ENCODE results near the gene DOCK2.

DOCK2 gene

GRCh38 chr5:169886033-169886432 lies 249.0 kb downstream of the DOCK2 start:
- TF ChIP-seq CTCF (IDR thresholded peaks at IDR 0.05; ENCODE audit: low read depth, low read length, missing control alignments): no peak
- H3K4me3 ChIP-seq (replicated peaks; ENCODE audit: low read depth, low read length): no peak overlapping the region
- DNase-seq (ENCODE audit: extremely low read depth, low read depth): no peak

GRCh38 chr5:169886677-169887076 lies 249.6 kb downstream of the DOCK2 start:
- H3K4me3 ChIP-seq (replicated peaks; ENCODE audit: low read depth, low read length): no peak overlapping the region
- DNase-seq (ENCODE audit: extremely low read depth, low read depth): no peak
- TF ChIP-seq CTCF (IDR thresholded peaks at IDR 0.05; ENCODE audit: low read depth, low read length, missing control alignments): no peak

- H3K4me3 ChIP-seq (replicated peaks; ENCODE audit: low read depth, low read length): no peak overlapping the region
- DNase-seq (ENCODE audit: extremely low read depth, low read depth): no peak
- TF ChIP-seq CTCF (IDR thresholded peaks at IDR 0.05; ENCODE audit: low read depth, low read length, missing control alignments): no peak
Observed at GRCh38 chr5:169889572-169889971, 252.5 kb downstream of the DOCK2 start.

GRCh38 chr5:169893010-169893409 lies 255.9 kb downstream of the DOCK2 start:
- TF ChIP-seq CTCF (IDR thresholded peaks at IDR 0.05; ENCODE audit: low read depth, low read length, missing control alignments): no peak
- DNase-seq (ENCODE audit: extremely low read depth, low read depth): no peak
- no peak overlapping the region for H3K4me3 ChIP-seq (replicated peaks; ENCODE audit: low read depth, low read length)

- DNase-seq (ENCODE audit: extremely low read depth, low read depth): no peak
- no peak for TF ChIP-seq CTCF (IDR thresholded peaks at IDR 0.05; ENCODE audit: low read depth, low read length, missing control alignments)
- no peak overlapping the region for H3K4me3 ChIP-seq (replicated peaks; ENCODE audit: low read depth, low read length)
Observed at GRCh38 chr5:169893571-169893970, 256.5 kb downstream of the DOCK2 start.

GRCh38 chr5:169895926-169896325 lies 258.9 kb downstream of the DOCK2 start:
- DNase-seq (ENCODE audit: extremely low read depth, low read depth): no peak
- no peak overlapping the region for H3K4me3 ChIP-seq (replicated peaks; ENCODE audit: low read depth, low read length)
- TF ChIP-seq CTCF (IDR thresholded peaks at IDR 0.05; ENCODE audit: low read depth, low read length, missing control alignments): no peak

GRCh38 chr5:169897481-169897880 lies 260.4 kb downstream of the DOCK2 start:
- H3K4me3 ChIP-seq (replicated peaks; ENCODE audit: low read depth, low read length): no peak overlapping the region
- no peak for TF ChIP-seq CTCF (IDR thresholded peaks at IDR 0.05; ENCODE audit: low read depth, low read length, missing control alignments)
- DNase-seq (ENCODE audit: extremely low read depth, low read depth): no peak

All from HFF-Myc (cell line).